Osteoblast (primary cell): ENCODE data around the gene CTCF. TPM values are rescaled to one million over a fixed set of nuclear protein-coding genes. Genes with fewer than 3 reads are reported as not detected.

Experiments
- DNase-seq: peaks from one replicate; pipeline ENCODE4 v3.0.0; 2011; ENCODE audit warnings: low spot score, mixed read lengths; ENCODE audit not compliant: insufficient read length; ENCODE audit errors: missing footprints
- H2AFZ ChIP-seq: 2 replicates; pipeline ENCODE4 v1.6.0; 2011; ENCODE audit warnings: mild to moderate bottlenecking, low read length
- H3K27ac ChIP-seq: 2 replicates; pipeline ENCODE4 v1.5.1; 2011; ENCODE audit warnings: mild to moderate bottlenecking, low read depth, low read length, moderate library complexity
- H3K27me3 ChIP-seq: 2 replicates; pipeline ENCODE4 v1.6.0; 2012; ENCODE audit warnings: mild to moderate bottlenecking, control low read depth, inconsistent platforms, low read length, moderate library complexity; ENCODE audit not compliant: insufficient read depth
- H3K36me3 ChIP-seq: 2 replicates; pipeline ENCODE4 v1.5.1; 2011; ENCODE audit warnings: mild to moderate bottlenecking, low read length, control low read depth, moderate library complexity; ENCODE audit not compliant: insufficient read depth
- H3K4me1 ChIP-seq: 2 replicates; pipeline ENCODE4 v1.5.1; 2011; ENCODE audit warnings: mild to moderate bottlenecking, low read length, control low read depth, moderate library complexity; ENCODE audit not compliant: insufficient read depth
- H3K4me2 ChIP-seq: 2 replicates; pipeline ENCODE4 v1.6.0; 2011; ENCODE audit warnings: mild to moderate bottlenecking, low read length; ENCODE audit not compliant: insufficient read depth
- H3K4me3 ChIP-seq: fragments of 200-600 bp; sonication (generic); 3 replicates; pipeline ENCODE4 v1.5.1; 2012; ENCODE audit warnings: mild to moderate bottlenecking, low read length, inconsistent platforms; ENCODE audit not compliant: insufficient read depth
- H3K79me2 ChIP-seq: 2 replicates; pipeline ENCODE4 v1.6.0; 2012; ENCODE audit warnings: mild to moderate bottlenecking, low read length, control low read depth, inconsistent platforms; ENCODE audit not compliant: insufficient read depth
- H3K9me3 ChIP-seq: 2 replicates; pipeline ENCODE4 v1.5.1; 2011; ENCODE audit warnings: low read depth, low read length, control low read depth
- H4K20me1 ChIP-seq: 2 replicates; pipeline ENCODE4 v1.6.0; 2012; ENCODE audit warnings: mild to moderate bottlenecking, low read length, control low read depth; ENCODE audit not compliant: insufficient read depth
- total RNA-seq: library from RNA; depleted of rRNA; stranded (reverse); fragments of >200 nt; gene quantifications from 2 replicates; pipeline ENCODE4 v1.2.3, GENCODE V29; 2012
- TF ChIP-seq, protein P1 (sequence below): IDR thresholded peaks from 2 replicates; pipeline ENCODE4 v1.5.1; 2011; ENCODE audit warnings: mild to moderate bottlenecking, low read depth, low read length, moderate library complexity; ENCODE audit errors: extremely low read depth

Gene CTCF
- total RNA-seq, 1 donor = 29.3 TPM

DNA sequence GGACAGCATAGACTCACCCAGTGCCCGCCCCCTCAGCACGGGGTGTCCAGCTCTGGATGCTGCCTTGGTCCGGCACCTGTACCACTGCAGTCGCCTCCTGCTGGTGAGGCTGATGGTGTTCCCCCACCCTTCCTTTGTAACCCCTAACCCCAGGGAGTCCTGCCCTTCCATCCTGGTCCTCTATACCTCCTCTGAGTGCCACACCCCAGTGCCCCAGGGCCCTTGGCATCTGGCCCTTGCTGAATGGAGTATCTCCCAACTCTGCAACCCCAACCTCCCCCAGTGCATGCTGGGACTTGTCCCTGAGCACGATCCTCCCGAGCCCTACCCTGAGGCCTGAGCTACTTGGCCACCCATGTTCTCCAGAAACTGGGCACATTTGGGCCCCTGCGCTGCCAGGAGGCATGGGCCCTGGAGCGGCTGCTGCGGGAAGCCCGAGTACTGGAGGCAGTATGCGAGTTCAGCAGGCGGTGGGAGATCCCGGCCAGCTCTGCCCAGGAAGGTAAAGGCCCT, 17.9 kb upstream of the CTCF start:
- H3K79me2 ChIP-seq = peaks cover 16% of the 10 kb centered on the region
- peaks cover 61% of the 10 kb centered on the region for H4K20me1 ChIP-seq
- H3K4me1 ChIP-seq = no peaks in the 10 kb centered on the region
- H3K36me3 ChIP-seq = peaks cover 80% of the 10 kb centered on the region
- DNase-seq = peak; percentile 58
- no peaks in the 10 kb centered on the region for H3K9me3 ChIP-seq
- no peaks in the 10 kb centered on the region for H3K27me3 ChIP-seq
- H3K4me3 ChIP-seq = no peak overlapping the region
- H3K27ac ChIP-seq = no peak overlapping the region
- H3K4me2 ChIP-seq = no peak overlapping the region
- H2AFZ ChIP-seq = no peak overlapping the region
- TF ChIP-seq, protein P1, sequence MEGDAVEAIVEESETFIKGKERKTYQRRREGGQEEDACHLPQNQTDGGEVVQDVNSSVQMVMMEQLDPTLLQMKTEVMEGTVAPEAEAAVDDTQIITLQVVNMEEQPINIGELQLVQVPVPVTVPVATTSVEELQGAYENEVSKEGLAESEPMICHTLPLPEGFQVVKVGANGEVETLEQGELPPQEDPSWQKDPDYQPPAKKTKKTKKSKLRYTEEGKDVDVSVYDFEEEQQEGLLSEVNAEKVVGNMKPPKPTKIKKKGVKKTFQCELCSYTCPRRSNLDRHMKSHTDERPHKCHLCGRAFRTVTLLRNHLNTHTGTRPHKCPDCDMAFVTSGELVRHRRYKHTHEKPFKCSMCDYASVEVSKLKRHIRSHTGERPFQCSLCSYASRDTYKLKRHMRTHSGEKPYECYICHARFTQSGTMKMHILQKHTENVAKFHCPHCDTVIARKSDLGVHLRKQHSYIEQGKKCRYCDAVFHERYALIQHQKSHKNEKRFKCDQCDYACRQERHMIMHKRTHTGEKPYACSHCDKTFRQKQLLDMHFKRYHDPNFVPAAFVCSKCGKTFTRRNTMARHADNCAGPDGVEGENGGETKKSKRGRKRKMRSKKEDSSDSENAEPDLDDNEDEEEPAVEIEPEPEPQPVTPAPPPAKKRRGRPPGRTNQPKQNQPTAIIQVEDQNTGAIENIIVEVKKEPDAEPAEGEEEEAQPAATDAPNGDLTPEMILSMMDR = no peak

DNA sequence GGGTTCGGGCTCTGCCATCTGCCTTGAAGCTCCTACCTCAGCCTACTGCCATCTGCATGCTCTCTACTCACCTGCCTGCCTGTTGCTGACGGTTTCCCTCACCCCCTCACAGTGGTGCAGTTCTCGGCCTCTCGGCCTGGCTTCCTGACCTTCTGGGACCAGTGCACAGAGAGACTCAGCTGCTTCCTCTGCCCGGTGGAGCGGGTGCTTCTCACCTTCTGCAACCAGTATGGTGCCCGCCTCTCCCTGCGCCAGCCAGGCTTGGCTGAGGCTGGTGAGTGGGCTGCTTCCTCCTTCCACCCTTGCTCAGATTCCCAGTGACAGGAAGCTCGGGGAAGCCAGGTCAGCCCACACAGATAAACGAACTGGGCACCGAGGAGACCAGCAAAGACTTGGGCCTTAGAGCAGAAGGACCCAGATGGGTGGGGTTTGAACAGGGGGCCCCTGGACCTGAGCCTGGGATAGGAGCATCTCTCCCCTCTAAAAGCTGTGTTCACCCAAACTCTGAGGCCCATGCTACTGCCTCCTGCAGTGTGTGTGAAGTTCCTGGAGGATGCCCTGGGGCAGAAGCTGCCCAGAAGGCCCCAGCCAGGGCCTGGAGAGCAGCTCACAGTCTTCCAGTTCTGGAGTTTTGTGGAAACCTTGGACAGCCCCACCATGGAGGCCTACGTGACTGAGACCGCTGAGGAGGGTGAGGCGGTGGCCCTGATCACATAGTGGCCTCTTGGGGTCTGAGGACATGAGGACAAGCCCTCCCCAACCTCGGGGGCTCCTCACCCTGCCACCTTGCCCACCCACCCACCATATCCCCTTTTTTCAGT, 17.3 kb upstream of the CTCF start:
- peaks cover 10% of the 10 kb centered on the region for H3K79me2 ChIP-seq
- no peak overlapping the region for H3K4me3 ChIP-seq
- no peaks in the 10 kb centered on the region for H3K27me3 ChIP-seq
- no peak overlapping the region for H3K4me2 ChIP-seq
- no peak overlapping the region for H2AFZ ChIP-seq
- no peak overlapping the region for H3K27ac ChIP-seq
- TF ChIP-seq, protein P1 = no peak
- peak; percentile 66 for DNase-seq
- H3K9me3 ChIP-seq = no peaks in the 10 kb centered on the region
- peaks cover 55% of the 10 kb centered on the region for H4K20me1 ChIP-seq
- H3K4me1 ChIP-seq = no peaks in the 10 kb centered on the region
- peaks cover 74% of the 10 kb centered on the region for H3K36me3 ChIP-seq

DNA sequence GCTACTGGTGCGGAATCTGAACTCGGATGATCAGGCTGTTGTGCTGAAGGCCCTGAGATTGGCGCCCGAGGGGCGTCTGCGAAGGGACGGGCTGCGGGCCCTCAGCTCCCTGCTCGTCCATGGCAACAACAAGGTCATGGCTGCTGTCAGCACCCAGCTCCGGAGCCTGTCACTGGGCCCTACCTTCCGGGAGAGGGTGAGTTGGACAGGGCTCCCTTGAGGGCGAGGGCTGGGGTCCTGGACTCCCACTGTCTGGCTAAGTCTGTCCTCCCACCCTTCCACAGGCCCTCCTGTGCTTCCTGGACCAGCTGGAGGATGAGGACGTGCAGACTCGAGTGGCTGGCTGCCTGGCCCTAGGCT, 16.7 kb upstream of the CTCF start:
- peak; percentile 36 for DNase-seq
- TF ChIP-seq, protein P1 = no peak
- Histone ChIP-seq H4K20me1 (peaks cover 49% of the 10 kb centered on the region), H3K4me2 (no peak overlapping the region), H3K27ac (no peak overlapping the region), H2AFZ (no peak overlapping the region), H3K36me3 (peaks cover 72% of the 10 kb centered on the region), H3K79me2 (peaks cover 5% of the 10 kb centered on the region), H3K4me1 (no peaks in the 10 kb centered on the region), H3K27me3 (no peaks in the 10 kb centered on the region), H3K9me3 (no peaks in the 10 kb centered on the region), H3K4me3 (no peak overlapping the region)

DNA sequence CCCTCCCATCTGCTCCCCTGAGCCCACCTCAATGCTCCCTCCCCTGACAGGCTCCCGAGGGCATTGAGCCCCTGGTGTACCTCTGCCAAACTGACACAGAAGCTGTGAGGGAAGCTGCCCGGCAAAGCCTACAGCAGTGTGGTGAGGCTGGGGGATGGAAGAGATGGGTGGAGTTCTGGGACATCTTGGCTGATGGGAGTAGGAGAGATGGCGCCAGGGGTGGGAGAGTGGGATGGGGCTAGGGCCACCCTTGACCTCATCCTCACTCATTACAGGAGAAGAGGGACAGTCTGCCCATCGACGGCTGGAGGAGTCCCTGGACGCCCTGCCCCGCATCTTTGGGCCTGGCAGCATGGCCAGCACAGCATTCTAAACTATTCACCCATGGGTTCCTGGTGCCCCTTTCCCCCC, 16.2 kb upstream of the CTCF start:
- Histone ChIP-seq H3K9me3 (no peaks in the 10 kb centered on the region), H3K36me3 (peaks cover 67% of the 10 kb centered on the region), H3K4me2 (no peak overlapping the region), H3K4me3 (no peak overlapping the region), H3K27me3 (no peaks in the 10 kb centered on the region), H3K27ac (no peak overlapping the region), H3K4me1 (no peaks in the 10 kb centered on the region), H3K79me2 (peaks cover 3% of the 10 kb centered on the region), H4K20me1 (peaks cover 46% of the 10 kb centered on the region), H2AFZ (no peak overlapping the region)
- TF ChIP-seq, protein P1 = no peak
- DNase-seq = peak; percentile 65
